ENCODE measurements around the gene ADPRS.

Gene ADPRS

DNA sequence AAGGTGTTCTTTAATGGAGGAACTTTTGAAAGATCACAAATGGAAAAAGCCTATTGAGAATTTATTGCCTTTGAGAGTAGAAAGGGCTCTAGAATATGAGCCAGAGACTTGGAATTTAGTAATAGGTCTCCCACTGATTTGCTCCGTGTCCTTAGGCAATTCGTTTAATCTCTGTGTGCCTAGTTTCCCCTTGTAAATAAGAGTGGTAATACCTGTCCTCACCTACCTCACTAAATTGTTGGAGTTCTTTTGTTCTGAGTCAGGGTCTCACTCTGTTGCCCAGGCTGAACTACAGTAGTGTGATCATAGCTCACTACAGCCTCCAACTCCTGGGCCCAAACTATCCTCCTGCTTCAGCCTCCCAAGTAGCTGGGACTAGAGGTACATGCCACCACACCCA is 19.8 kb upstream of the ADPRS start:
- TF ChIP-seq, protein P1, sequence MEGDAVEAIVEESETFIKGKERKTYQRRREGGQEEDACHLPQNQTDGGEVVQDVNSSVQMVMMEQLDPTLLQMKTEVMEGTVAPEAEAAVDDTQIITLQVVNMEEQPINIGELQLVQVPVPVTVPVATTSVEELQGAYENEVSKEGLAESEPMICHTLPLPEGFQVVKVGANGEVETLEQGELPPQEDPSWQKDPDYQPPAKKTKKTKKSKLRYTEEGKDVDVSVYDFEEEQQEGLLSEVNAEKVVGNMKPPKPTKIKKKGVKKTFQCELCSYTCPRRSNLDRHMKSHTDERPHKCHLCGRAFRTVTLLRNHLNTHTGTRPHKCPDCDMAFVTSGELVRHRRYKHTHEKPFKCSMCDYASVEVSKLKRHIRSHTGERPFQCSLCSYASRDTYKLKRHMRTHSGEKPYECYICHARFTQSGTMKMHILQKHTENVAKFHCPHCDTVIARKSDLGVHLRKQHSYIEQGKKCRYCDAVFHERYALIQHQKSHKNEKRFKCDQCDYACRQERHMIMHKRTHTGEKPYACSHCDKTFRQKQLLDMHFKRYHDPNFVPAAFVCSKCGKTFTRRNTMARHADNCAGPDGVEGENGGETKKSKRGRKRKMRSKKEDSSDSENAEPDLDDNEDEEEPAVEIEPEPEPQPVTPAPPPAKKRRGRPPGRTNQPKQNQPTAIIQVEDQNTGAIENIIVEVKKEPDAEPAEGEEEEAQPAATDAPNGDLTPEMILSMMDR (IDR thresholded peaks at IDR 0.05): no peak

DNA sequence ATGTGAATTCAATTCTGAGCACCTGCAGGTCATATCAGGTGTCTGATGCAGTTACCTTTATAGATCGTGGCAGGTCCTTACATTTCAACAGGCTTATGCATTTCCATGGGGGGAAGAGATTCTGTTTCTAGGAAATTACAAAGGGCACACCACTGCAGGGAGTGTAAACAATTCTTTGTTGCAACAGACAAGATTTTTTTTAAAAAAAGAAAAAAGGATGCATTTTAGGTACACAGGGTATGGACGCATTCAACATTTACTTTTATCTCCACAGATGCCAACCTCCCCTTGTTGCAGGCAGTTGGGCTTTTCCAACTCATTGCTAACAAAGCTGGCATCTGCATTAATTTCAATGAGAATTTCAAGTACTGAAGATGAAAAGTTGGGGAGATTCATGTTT is 18.3 kb upstream of the ADPRS start:
- TF ChIP-seq, protein P1 (IDR thresholded peaks at IDR 0.05): no peak

DNA sequence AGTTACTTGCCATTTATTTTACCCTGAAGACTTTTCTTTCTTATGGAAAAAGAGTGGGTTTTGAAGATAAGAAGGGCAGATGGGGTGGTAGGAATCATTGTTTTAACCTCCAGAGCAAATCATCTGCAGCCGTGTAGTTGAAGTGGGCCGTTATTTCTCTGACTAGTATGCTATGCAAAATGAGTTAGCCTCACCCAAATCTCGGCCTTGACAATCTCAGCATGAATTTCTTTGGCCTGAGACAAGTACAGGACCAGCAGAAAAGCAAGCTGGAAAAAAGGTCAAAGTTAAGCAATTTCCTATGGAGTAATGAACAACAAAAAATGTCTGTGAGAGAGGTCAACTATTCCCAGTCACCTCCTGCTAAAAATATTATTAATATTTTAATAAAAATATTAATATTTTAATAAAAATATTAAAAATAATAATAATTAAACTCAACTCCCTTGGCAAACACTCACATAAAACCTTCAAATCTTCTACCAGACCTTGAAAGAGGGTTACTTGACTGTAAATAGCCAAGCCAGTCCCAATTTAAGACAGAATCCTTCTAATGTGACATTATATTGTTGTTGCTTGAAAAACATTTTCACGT is 11.6 kb upstream of the ADPRS start:
- TF ChIP-seq, protein P1 (IDR thresholded peaks at IDR 0.05): no peak

DNA sequence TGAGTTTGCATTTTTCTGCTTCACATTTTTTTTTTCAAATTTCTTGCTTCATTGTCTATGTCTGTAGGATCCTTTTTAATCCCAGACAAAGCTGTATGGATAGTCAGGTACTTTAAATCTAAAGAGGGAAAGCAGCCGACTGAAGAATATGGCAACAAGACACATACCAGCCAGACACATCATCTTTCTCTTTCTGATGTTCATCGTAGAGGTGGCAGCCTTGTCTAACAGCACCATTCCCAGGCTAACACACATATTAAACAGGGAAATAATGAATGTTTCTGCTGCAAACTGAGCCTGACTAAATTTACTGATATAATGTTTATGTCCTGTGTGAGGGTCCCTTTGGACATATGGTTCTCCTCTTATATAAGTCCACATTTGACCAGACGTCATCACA is 8.5 kb upstream of the ADPRS start:
- TF ChIP-seq, protein P1 (IDR thresholded peaks at IDR 0.05): no peak

DNA sequence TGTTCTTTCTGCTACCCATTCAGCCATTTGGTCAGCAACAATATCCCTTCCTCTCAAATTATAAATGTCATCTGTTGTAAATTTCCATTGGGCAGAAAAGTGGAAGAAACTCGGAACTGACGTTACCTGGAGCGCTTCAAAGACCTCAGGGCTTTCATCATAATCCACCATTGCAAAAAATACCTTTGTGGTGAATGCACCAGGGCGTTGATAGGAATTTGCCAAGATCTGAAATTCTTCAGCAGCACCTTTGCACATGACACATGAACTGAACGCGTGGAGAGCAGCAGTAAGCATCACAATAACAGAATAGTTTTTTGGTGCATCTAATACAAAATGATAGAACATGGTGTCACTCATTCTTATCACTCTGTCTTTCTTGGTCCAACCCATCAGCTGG is 7.9 kb upstream of the ADPRS start:
- TF ChIP-seq, protein P1 (IDR thresholded peaks at IDR 0.05): no peak

DNA sequence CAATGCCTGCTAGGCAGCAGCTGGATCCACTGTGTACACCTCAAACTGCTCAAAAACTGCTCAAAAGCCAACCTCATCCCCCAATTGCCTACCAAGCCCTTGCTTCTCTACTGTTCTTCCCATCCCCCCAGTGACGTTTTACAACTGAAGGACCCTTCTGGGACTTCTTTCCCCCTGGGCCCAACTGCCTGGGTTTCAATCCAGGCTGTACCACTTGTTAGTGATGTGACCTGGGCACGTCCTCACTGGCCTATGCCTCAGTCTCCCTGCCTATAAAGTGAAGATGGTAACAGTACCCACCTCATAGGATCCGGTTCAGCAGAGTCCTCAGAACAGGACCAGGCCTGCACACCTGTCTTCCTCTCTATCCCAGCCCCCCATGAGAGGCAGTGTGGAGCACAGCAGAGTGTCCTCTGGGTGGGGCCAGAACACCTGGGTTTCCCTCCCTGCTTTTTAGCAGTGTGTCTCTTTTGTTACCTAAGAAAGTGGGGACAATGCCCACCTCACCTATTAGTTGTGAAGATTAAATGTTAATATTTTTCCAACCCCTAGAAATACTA is 6.7 kb upstream of the ADPRS start:
- TF ChIP-seq, protein P1 (IDR thresholded peaks at IDR 0.05): no peak

DNA sequence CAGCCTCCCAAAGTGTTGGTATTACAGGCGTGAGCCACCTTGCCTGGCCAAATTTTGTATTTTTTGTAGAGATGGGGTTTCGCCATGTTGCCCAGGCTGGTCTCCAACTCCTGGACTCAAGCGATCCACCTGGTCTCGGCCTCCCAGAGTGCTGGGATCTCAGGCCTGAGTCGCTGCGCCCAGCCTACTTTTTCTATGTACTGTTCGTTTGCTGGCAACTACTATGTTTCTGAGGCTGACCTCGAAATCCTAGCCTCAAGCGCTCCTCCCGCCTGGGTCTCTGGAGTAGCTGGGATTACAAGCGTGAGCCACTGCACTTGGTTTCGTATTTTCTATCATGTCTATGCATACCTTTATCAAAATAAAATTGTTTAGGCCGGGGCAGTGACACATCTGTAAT is 5.5 kb upstream of the ADPRS start:
- TF ChIP-seq, protein P1 (IDR thresholded peaks at IDR 0.05): no peak

All from LNCAP (cell line).